PC-3 (cell line): ENCODE results near the gene SMIM15.

ENCODE experiments used
- CTCF ChIP-seq: fragments of 300-600 bp; sonication (generic); conservative IDR thresholded peaks from 2 replicates; pipeline ENCODE4 v1.5.1; 2017; ENCODE audit warnings: antibody characterized with exemption, low read depth, mild to moderate bottlenecking, low read length
- EZH2 ChIP-seq: fragments of 300-600 bp; sonication (generic); IDR thresholded peaks from one replicate; pipeline ENCODE4 v1.6.1; 2017; ENCODE audit warnings: antibody characterized with exemption, mild to moderate bottlenecking, low read length; ENCODE audit not compliant: unreplicated experiment

GRCh38 chr5:61142811-61143210 is 19.5 kb downstream of the SMIM15 start:
- TF ChIP-seq CTCF (no peak), EZH2 (no peak)
